KMS-11 (cell line): ENCODE measurements around the gene SSBP2.

ENCODE experiments used
- H2AFZ ChIP-seq: fragments of 200-600 bp; sonication (generic); 2 replicates; pipeline ENCODE4 v1.6.1; 2016; ENCODE audit warnings: antibody characterized with exemption, mixed run types, low read depth
- H3K27ac ChIP-seq: fragments of 200-600 bp; sonication (generic); 2 replicates; pipeline ENCODE4 v1.6.1; 2016; ENCODE audit warnings: mild to moderate bottlenecking, mixed run types
- H3K27me3 ChIP-seq: fragments of 200-600 bp; sonication (generic); 2 replicates; pipeline ENCODE4 v1.6.1; 2017; ENCODE audit warnings: mild to moderate bottlenecking, low read depth, mixed run types, moderate library complexity; ENCODE audit not compliant: insufficient read depth
- H3K36me3 ChIP-seq: fragments of 200-600 bp; sonication (generic); 2 replicates; pipeline ENCODE4 v1.6.1; 2017; ENCODE audit warnings: mild to moderate bottlenecking, mixed run types; ENCODE audit not compliant: insufficient read depth
- H3K4me1 ChIP-seq: fragments of 200-600 bp; sonication (generic); 2 replicates; pipeline ENCODE4 v1.6.1; 2016; ENCODE audit warnings: mild to moderate bottlenecking, low read depth, mixed run types; ENCODE audit not compliant: poor library complexity, severe bottlenecking
- H3K4me2 ChIP-seq: fragments of 200-600 bp; sonication (generic); 2 replicates; pipeline ENCODE4 v1.7.0; 2016; ENCODE audit warnings: mild to moderate bottlenecking, mixed run types
- H3K4me3 ChIP-seq: fragments of 200-600 bp; sonication (generic); IDR thresholded peaks from 2 replicates; pipeline ENCODE4 v1.6.1; 2017; ENCODE audit warnings: low read depth, low read length, mixed read lengths; ENCODE audit not compliant: insufficient read depth
- H3K79me2 ChIP-seq: fragments of 200-600 bp; sonication (generic); 2 replicates; pipeline ENCODE4 v1.6.1; 2016; ENCODE audit warnings: low read depth, mixed run types; ENCODE audit not compliant: insufficient read depth
- H3K9ac ChIP-seq: fragments of 200-600 bp; sonication (generic); 2 replicates; pipeline ENCODE4 v1.6.1; 2016; ENCODE audit warnings: mild to moderate bottlenecking, mixed run types
- H4K20me1 ChIP-seq: fragments of 200-600 bp; sonication (generic); 2 replicates; pipeline ENCODE4 v1.6.1; 2016; ENCODE audit warnings: mild to moderate bottlenecking, mixed run types; ENCODE audit not compliant: insufficient read depth
- CTCF ChIP-seq: fragments of 200-600 bp; sonication (generic); conservative IDR thresholded peaks from 2 replicates; pipeline ENCODE4 v1.6.1; 2017; ENCODE audit warnings: low read depth, mild to moderate bottlenecking, antibody characterized with exemption, low read length, moderate library complexity, mixed read lengths

Gene SSBP2

GRCh38 chr5:81767938-81768337 is 17.0 kb upstream of the SSBP2 start:
- Histone ChIP-seq H3K9ac (no peak overlapping the region), H3K36me3 (no peaks in the 10 kb centered on the region), H2AFZ (no peak overlapping the region), H3K79me2 (no peaks in the 10 kb centered on the region), H3K4me2 (no peak overlapping the region), H3K4me1 (peaks cover 8% of the 10 kb centered on the region), H4K20me1 (no peaks in the 10 kb centered on the region), H3K27me3 (no peaks in the 10 kb centered on the region), H3K4me3 (no peak overlapping the region), H3K27ac (no peak overlapping the region)
- no peak for TF ChIP-seq CTCF

GRCh38 chr5:81767097-81767496 is 16.2 kb upstream of the SSBP2 start:
- Histone ChIP-seq H3K36me3 (no peaks in the 10 kb centered on the region), H4K20me1 (no peaks in the 10 kb centered on the region), H3K4me3 (no peak overlapping the region), H3K4me2 (no peak overlapping the region), H3K9ac (no peak overlapping the region), H3K4me1 (peaks cover 8% of the 10 kb centered on the region), H3K79me2 (no peaks in the 10 kb centered on the region), H3K27me3 (no peaks in the 10 kb centered on the region), H3K27ac (no peak overlapping the region), H2AFZ (no peak overlapping the region)
- no peak for TF ChIP-seq CTCF

- Histone ChIP-seq H3K36me3 (no peaks in the 10 kb centered on the region), H3K4me1 (peaks cover 11% of the 10 kb centered on the region), H3K4me3 (no peak overlapping the region), H3K79me2 (no peaks in the 10 kb centered on the region), H3K27me3 (no peaks in the 10 kb centered on the region), H2AFZ (no peak overlapping the region), H4K20me1 (no peaks in the 10 kb centered on the region), H3K9ac (no peak overlapping the region), H3K4me2 (no peak overlapping the region), H3K27ac (no peak overlapping the region)
- TF ChIP-seq CTCF: no peak
Measured at GRCh38 chr5:81766611-81767010, 15.7 kb upstream of the SSBP2 start.

GRCh38 chr5:81763294-81763928 is 12.5 kb upstream of the SSBP2 start:
- Histone ChIP-seq H3K4me1 (peaks cover 15% of the 10 kb centered on the region), H3K36me3 (no peaks in the 10 kb centered on the region), H2AFZ (no peak overlapping the region), H3K4me3 (no peak overlapping the region), H4K20me1 (no peaks in the 10 kb centered on the region), H3K79me2 (no peaks in the 10 kb centered on the region), H3K4me2 (no peak overlapping the region), H3K27ac (no peak overlapping the region), H3K27me3 (no peaks in the 10 kb centered on the region), H3K9ac (no peak overlapping the region)
- no peak for TF ChIP-seq CTCF
